Measurements from ENCODE around the gene MC1R. TPM values are rescaled to one million over a fixed set of nuclear protein-coding genes. Genes with fewer than 3 reads are reported as not detected.
"Not testable (repeated sequence)": the region's sequence is repeated elsewhere in the genome, so short reads cannot be mapped to it uniquely, and the experiment has no call there.

The MC1R gene
- total RNA-seq, 1 experiment from 2014 or later, result 3.5 TPM

DNA sequence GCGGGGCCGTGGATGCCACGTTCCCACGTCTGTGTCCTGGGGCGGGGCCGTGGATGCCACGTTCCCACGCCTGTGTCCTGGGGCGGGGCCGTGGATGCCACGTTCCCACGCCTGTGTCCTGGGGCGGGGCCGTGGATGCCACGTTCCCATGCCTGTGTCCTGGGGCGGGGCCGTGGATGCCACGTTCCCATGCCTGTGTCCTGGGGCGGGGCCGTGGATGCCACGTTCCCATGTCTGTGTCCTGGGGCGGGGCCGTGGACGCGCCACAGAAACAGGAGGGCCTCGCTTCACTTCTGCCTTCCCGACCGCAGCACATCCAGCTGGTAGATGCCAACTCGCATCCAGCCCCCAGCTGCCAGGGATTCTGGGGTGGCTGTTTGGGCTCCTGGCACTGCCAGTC lies 15.4 kb downstream of the MC1R start:
- DNase-seq (ENCODE audit: low read depth), result not testable (repeated sequence)

DNA sequence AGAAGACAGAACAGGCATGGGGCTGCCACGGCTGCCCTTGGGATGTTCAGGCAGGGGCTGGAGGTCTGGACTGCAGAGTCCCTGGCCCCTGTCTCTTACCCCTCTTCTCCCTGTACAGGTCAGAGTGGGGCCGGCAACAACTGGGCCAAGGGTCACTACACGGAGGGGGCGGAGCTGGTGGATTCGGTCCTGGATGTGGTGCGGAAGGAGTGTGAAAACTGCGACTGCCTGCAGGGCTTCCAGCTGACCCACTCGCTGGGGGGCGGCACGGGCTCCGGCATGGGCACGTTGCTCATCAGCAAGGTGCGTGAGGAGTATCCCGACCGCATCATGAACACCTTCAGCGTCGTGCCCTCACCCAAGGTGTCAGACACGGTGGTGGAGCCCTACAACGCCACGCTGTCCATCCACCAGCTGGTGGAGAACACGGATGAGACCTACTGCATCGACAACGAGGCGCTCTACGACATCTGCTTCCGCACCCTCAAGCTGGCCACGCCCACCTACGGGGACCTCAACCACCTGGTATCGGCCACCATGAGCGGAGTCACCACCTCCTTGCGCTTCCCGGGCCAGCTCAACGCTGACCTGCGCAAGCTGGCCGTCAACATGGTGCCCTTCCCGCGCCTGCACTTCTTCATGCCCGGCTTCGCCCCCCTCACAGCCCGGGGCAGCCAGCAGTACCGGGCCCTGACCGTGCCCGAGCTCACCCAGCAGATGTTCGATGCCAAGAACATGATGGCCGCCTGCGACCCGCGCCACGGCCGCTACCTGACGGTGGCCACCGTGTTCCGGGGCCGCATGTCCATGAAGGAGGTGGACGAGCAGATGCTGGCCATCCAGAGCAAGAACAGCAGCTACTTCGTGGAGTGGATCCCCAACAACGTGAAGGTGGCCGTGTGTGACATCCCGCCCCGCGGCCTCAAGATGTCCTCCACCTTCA lies 16.2 kb downstream of the MC1R start:
- DNase-seq (ENCODE audit: low read depth), result no peak

- not testable (repeated sequence) for DNase-seq (ENCODE audit: low read depth)
Measured at GRCh38 chr16:89935620-89936019, 17.0 kb downstream of the MC1R start.

- DNase-seq (ENCODE audit: low read depth), result no peak
Measured at GRCh38 chr16:89936034-89936433, 17.4 kb downstream of the MC1R start.

DNA sequence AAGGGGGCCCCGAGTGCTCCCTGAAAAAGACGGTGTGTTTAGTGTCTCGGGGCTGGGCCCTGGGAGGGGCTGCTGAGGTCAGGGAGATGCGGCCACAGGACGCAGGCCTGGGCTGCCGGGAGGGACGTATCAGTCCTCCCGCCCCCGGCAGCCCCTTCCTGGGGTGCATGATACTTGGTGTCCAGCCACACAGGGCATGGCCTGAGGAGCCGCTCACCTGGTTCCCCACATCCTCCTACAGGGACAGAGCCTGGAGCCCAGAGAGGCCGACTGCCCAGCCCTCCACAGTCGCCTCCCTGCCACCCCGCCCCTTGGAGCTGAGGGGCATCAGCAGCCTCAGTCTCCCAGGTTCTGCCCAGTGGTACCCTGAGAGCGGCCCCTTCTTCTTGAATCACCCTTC lies 17.8 kb downstream of the MC1R start:
- no peak for DNase-seq (ENCODE audit: low read depth)

- DNase-seq (ENCODE audit: low read depth), result no peak
Measured at GRCh38 chr16:89936981-89937380, 18.3 kb downstream of the MC1R start.

GRCh38 chr16:89938175-89938885 lies 19.7 kb downstream of the MC1R start:
- DNase-seq (ENCODE audit: low read depth), result no peak

GRCh38 chr16:89944773-89945172 lies 26.1 kb downstream of the MC1R start:
- DNase-seq (ENCODE audit: low read depth), result no peak

- no peak for DNase-seq (ENCODE audit: low read depth)
Measured at GRCh38 chr16:89945654-89946053, 27.0 kb downstream of the MC1R start.

- no peak for DNase-seq (ENCODE audit: low read depth)
Measured at GRCh38 chr16:89946515-89946914, 27.9 kb downstream of the MC1R start.

DNA sequence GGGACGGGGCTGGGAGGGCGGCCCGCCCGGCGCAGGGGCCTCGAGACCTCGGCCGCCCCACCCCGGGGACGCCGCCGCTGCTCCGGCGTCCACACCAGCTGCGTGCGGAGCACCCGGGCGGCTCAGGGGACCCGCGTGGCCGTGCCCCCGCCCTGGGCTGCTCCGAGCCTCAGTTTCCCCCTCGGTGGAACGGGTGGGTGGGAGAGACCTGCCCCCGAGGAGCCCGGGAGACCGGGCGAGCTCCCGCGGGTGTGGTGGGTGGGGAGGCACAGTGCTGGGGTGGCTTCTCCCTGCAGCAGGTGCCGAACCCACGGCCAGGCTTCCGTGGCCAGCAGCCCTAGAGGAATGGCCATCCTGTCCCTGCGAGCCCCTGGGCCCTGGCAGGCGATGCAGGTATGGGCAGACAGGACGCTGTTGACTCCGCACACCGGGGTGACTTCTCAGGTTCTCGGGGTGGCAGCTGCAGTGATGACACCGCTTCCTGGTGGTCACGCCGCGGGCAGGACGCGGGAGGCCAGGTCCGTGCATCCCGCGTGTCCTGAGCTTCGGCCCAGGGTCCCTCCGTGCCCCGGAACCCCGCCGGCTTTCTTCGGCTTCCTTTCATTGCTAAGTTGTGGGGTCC lies 30.6 kb downstream of the MC1R start:
- no peak for DNase-seq (ENCODE audit: low read depth)

DNA sequence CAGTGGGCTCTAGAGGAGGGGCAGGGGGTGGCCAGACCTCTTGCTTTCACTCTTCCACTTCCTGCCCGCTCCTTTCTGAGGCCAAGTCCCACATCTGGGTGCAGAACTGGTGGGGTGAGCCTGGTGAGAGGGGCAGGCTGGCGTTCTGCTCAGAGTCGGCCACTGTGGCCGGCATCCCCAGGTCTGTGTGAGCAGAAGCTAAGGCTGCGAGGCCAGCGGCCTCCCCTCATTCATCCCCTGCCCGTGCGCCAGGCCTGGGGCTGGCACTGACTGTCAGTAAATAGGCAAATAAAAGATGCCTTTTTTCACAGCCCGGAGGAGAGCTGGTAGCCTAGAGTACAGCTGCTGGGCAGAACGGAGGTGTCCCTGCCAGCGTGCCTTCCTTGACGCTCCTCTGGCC lies 31.1 kb downstream of the MC1R start:
- no peak for DNase-seq (ENCODE audit: low read depth)

DNA sequence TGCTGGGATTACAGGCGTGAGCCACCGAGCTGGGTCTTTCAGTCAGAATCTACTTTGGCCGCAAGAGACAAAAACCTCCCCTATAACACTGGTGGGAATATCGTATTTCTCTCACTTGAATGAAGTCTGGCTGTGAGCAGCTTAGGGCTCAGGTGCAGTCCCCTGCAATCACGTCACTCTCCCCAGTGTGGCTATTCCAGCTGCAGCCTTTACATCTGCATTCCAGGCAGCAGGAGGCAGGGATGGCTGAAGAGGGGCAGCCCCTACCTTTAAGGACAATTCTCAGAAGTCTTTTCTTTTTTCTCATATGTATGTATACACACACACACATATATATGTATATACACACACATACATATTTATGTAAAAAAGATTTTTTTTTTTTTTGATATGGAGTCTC lies 32.8 kb downstream of the MC1R start:
- no peak for DNase-seq (ENCODE audit: low read depth)

DNA sequence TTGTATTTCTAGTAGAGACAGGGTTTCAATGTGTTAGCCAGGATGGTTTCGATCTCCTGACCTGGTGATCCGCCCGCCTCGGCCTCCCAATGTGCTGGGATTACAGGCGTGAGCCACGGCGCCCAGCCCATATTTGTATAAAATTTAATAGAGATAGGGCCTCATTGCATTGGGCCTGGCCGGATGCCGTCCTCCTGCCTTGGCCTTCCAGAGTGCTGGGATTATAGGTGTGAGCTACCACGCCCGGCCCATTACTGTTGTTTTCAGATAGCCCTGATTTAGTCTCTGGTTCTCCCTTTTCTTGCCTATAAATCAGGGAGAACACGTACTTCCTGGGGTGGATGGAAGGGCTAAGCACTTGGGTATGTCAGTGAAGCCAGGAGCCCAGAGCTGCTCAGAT lies 33.4 kb downstream of the MC1R start:
- no peak for DNase-seq (ENCODE audit: low read depth)

DNA sequence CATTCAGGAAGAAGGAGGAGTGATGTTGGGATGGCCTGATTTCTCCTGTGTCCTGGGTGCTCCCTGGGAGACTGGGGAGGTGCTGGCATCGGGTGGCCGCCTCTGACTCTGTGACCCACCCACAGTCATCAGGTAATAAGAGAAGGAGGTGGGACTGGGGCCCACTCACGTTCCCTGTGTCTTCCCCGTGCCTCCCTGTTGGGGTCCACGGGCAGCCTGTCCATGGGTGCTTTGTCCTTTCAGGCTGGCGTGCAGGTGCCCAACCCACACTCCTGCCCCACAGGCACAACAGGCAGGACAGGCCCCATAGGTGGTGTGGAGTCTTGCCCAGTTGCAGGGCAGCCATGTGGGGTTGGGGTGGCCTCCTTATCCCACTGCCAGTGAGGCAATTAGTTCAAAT lies 33.9 kb downstream of the MC1R start:
- no peak for DNase-seq (ENCODE audit: low read depth)

DNA sequence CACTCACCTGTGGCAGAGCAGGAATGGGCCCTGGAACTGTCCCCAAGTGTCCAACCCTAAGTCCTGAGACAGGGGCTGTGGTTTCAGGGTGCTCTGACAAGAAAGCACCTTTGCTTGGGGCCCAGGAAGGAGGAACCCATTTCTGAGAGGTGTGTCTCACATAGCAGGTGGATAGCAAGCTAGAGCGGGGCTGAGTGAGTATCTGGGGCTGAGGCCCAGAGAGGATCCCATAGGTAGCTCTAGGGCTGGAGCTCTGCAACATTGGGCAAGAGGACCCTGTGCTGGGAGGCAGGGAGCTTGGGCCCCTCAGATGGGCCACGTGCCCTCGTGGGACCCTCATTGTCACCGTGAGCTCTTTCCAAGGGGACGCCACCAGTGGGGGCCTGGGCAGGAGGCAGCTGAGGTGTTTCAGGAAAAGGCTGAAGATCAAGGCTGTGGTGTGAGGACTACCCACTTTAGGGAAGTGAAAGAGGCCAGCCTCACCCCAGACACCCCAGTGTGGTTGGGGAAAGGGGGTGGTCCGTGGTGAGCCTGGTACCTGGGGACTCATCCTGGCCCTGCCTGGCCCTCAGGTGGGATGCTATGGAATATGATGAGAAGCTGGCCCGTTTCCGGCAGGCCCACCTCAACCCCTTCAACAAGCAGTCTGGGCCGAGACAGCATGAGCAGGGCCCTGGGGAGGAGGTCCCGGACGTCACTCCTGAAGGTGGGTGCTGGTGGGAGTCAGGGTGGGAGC lies 35.2 kb downstream of the MC1R start:
- DNase-seq (ENCODE audit: low read depth), result no peak

GRCh38 chr16:89954462-89954861 lies 35.8 kb downstream of the MC1R start:
- no peak for DNase-seq (ENCODE audit: low read depth)

- no peak for DNase-seq (ENCODE audit: low read depth)
Measured at GRCh38 chr16:89955001-89955685, 36.5 kb downstream of the MC1R start.

- DNase-seq (ENCODE audit: low read depth), result no peak
Measured at GRCh38 chr16:89956505-89957215, 38.0 kb downstream of the MC1R start.

DNA sequence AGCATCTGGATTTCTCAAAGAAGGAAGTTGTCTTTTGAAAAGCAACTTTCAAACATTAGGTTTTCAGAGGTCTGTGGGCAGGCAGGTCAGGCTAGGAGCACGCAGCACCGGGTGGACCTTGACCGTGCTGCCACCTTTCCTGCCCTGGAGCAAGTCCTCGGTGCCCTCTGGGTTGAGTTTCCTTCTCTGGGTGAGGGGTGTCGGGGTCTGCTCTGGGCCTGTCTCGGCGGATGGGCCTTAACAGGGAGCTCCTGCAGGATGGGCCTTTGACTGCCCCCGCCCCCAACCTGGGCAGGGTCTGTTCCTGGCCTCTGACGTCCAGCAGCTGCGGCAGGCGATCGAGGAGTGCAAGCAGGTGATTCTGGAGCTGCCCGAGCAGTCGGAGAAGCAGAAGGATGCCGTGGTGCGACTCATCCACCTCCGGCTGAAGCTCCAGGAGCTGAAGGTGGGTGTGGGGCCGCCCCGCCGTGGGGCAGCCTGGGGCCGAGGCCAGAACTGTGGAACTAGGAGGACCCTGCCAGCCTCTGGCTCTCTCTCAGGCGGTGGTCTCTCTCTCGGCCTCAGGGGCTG lies 38.6 kb downstream of the MC1R start:
- DNase-seq (ENCODE audit: low read depth), result no peak

Data from HT1080 (cell line).